Mammary epithelial cell (primary cell): Measurements from ENCODE around the gene SYTL4.

Experiments
- EZH2 ChIP-seq: IDR thresholded peaks from 2 replicates; pipeline ENCODE4 v1.6.1; 2012; ENCODE audit warnings: low read length, inconsistent platforms, borderline replicate concordance
- TF ChIP-seq, protein P1 (sequence below), 2 donors: IDR thresholded peaks in 1 of 2; conservative IDR thresholded peaks in 1 of 2; 2 replicates each; pipeline ENCODE4 v1.5.1; 2011 to 2012; ENCODE audit warnings: inconsistent platforms in 2 of 2, low read length in 2 of 2, mild to moderate bottlenecking in 2 of 2, control low read depth in 1 of 2, low read depth in 1 of 2; ENCODE audit not compliant: insufficient read depth in 1 of 2; ENCODE audit errors: extremely low read depth in 1 of 2

DNA sequence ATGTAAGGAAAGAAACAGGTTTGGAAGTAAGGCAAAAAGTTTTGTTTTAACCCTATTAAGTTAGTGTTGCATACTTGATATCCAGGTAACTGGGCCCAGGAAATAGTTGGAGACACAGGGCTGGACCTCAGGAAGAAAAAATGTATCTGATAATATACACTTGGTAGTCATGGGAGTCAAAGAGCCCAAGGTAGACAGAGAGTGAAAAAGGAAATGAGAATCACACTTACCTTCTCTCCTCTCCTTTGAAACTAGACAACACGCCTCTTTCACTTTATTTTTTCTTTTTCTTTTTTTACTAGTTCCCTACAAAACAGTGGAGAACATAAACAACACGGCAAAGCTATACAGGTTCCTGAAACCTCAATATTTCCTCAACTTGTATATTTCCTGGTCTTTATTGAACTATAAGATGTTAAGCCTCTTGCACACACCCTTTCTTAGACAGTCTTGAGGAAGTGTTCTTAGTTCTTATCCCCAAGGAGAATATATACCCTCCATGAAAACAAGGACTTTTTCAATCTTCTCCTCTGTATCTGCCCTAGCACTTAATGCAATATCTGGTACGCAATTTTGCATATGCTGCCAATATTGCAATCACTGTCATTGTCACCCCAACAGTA lies 27.2 kb downstream of the SYTL4 start:
- TF ChIP-seq, protein P1, sequence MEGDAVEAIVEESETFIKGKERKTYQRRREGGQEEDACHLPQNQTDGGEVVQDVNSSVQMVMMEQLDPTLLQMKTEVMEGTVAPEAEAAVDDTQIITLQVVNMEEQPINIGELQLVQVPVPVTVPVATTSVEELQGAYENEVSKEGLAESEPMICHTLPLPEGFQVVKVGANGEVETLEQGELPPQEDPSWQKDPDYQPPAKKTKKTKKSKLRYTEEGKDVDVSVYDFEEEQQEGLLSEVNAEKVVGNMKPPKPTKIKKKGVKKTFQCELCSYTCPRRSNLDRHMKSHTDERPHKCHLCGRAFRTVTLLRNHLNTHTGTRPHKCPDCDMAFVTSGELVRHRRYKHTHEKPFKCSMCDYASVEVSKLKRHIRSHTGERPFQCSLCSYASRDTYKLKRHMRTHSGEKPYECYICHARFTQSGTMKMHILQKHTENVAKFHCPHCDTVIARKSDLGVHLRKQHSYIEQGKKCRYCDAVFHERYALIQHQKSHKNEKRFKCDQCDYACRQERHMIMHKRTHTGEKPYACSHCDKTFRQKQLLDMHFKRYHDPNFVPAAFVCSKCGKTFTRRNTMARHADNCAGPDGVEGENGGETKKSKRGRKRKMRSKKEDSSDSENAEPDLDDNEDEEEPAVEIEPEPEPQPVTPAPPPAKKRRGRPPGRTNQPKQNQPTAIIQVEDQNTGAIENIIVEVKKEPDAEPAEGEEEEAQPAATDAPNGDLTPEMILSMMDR (conservative IDR thresholded peaks at IDR 0.05 in 1 of 2, IDR thresholded peaks at IDR 0.05 in 1 of 2; ENCODE audit: extremely low read depth in 1 of 2, insufficient read depth in 1 of 2, low read depth in 1 of 2, low read length in 2 of 2): no peak
- no peak for TF ChIP-seq EZH2
